GM12872 (cell line): ENCODE results near the gene SLC9C2.

Experiments
- CTCF ChIP-seq: IDR thresholded peaks from 3 replicates; pipeline ENCODE4 v1.5.1; 2011; ENCODE audit warnings: low read depth, mild to moderate bottlenecking, low read length, moderate library complexity; ENCODE audit not compliant: insufficient read depth

Gene SLC9C2

GRCh38 chr1:173525926-173526325, 76.9 kb downstream of the SLC9C2 start:
- TF ChIP-seq CTCF = no peak

- no peak for TF ChIP-seq CTCF
These were observed 79.5 kb downstream of the SLC9C2 start for GRCh38 chr1:173523329-173523728.

GRCh38 chr1:173520799-173521198, 82.1 kb downstream of the SLC9C2 start:
- TF ChIP-seq CTCF = no peak

GRCh38 chr1:173509797-173510196, 93.1 kb downstream of the SLC9C2 start:
- TF ChIP-seq CTCF = no peak

GRCh38 chr1:173508541-173508940, 94.3 kb downstream of the SLC9C2 start:
- no peak for TF ChIP-seq CTCF

- TF ChIP-seq CTCF = no peak
These were observed 95.0 kb downstream of the SLC9C2 start for GRCh38 chr1:173507847-173508209.

- no peak for TF ChIP-seq CTCF
These were observed 95.5 kb downstream of the SLC9C2 start for GRCh38 chr1:173507205-173507846.
